H9 (cell line): ENCODE data around the gene RADX. TPM values are rescaled to one million over a fixed set of nuclear protein-coding genes. Genes with fewer than 3 reads are reported as not detected.

Experiments used
- DNase-seq: peaks from one replicate; pipeline ENCODE4 v3.0.0-alpha.2; 2017
- H2AFZ ChIP-seq: one replicate; pipeline ENCODE4 v1.6.1; 2013; ENCODE audit warnings: mild to moderate bottlenecking, low read length, control low read depth, moderate library complexity
- H2AK5ac ChIP-seq: 2 replicates; pipeline ENCODE4 v1.6.1; 2013; ENCODE audit warnings: low read length, control low read depth, mixed read lengths; ENCODE audit not compliant: insufficient read length
- H2BK120ac ChIP-seq: one replicate; pipeline ENCODE4 v1.6.1; 2013; ENCODE audit warnings: low read depth, mild to moderate bottlenecking, low read length, control low read depth, inconsistent platforms; ENCODE audit not compliant: poor library complexity, severe bottlenecking
- H2BK12ac ChIP-seq: 2 replicates; pipeline ENCODE4 v1.6.1; 2013; ENCODE audit warnings: low read length, control low read depth, mixed read lengths, low read depth; ENCODE audit not compliant: insufficient read length
- H2BK15ac ChIP-seq: 2 replicates; pipeline ENCODE4 v1.6.1; 2013; ENCODE audit warnings: low read depth, low read length, control low read depth
- H2BK20ac ChIP-seq: one replicate; pipeline ENCODE4 v1.6.1; 2013; ENCODE audit warnings: low read depth, mild to moderate bottlenecking, low read length, control low read depth, inconsistent platforms; ENCODE audit not compliant: poor library complexity, severe bottlenecking
- H2BK5ac ChIP-seq: 2 replicates; pipeline ENCODE4 v1.6.1; 2013; ENCODE audit warnings: low read length, control low read depth, mixed read lengths; ENCODE audit not compliant: insufficient read length
- H3K14ac ChIP-seq: 2 replicates; pipeline ENCODE4 v1.6.1; 2013; ENCODE audit warnings: low read length, control low read depth; ENCODE audit not compliant: insufficient read depth
- H3K18ac ChIP-seq: 2 replicates; pipeline ENCODE4 v1.6.1; 2013; ENCODE audit warnings: low read depth, mild to moderate bottlenecking, mixed read lengths, low read length, control low read depth; ENCODE audit not compliant: insufficient read length
- H3K23ac ChIP-seq: 2 replicates; pipeline ENCODE4 v1.6.1; 2013; ENCODE audit warnings: low read length, control low read depth, mixed read lengths, low read depth; ENCODE audit not compliant: insufficient read length
- H3K23me2 ChIP-seq: 2 replicates; pipeline ENCODE4 v1.6.1; 2013; ENCODE audit warnings: low read depth, mild to moderate bottlenecking, mixed read lengths, low read length, control low read depth; ENCODE audit not compliant: insufficient read length, poor library complexity, severe bottlenecking
- H3K27ac ChIP-seq: 2 replicates; pipeline ENCODE4 v1.5.1; 2013; ENCODE audit warnings: low read length, control low read depth, mixed read lengths, low read depth; ENCODE audit not compliant: insufficient read length
- H3K27me3 ChIP-seq: 2 replicates; pipeline ENCODE4 v1.6.1; 2013; ENCODE audit warnings: low read length, control low read depth, inconsistent platforms; ENCODE audit not compliant: insufficient read depth
- H3K4ac ChIP-seq: 2 replicates; pipeline ENCODE4 v1.6.1; 2013; ENCODE audit warnings: low read depth, mild to moderate bottlenecking, control low read depth, inconsistent platforms, low read length, moderate library complexity
- H3K4me1 ChIP-seq: 2 replicates; pipeline ENCODE4 v1.6.1; 2013; ENCODE audit warnings: low read length, control low read depth, inconsistent platforms; ENCODE audit not compliant: insufficient read depth
- H3K4me2 ChIP-seq: 2 replicates; pipeline ENCODE4 v1.6.1; 2013; ENCODE audit warnings: low read length, control low read depth, mixed read lengths; ENCODE audit not compliant: insufficient read length, insufficient read depth
- H3K56ac ChIP-seq: 2 replicates; pipeline ENCODE4 v1.6.1; 2013; ENCODE audit warnings: low read depth, mild to moderate bottlenecking, mixed read lengths, low read length, control low read depth; ENCODE audit not compliant: insufficient read length
- H3K79me1 ChIP-seq: 2 replicates; pipeline ENCODE4 v1.6.1; 2013; ENCODE audit warnings: low read depth, mild to moderate bottlenecking, moderate library complexity, low read length, control low read depth, inconsistent platforms; ENCODE audit not compliant: insufficient read depth, poor library complexity, severe bottlenecking
- H3K79me2 ChIP-seq: 2 replicates; pipeline ENCODE4 v1.6.1; 2013; ENCODE audit warnings: low read length, control low read depth, inconsistent platforms; ENCODE audit not compliant: insufficient read depth
- H3K9ac ChIP-seq: 2 replicates; pipeline ENCODE4 v1.6.1; 2013; ENCODE audit warnings: low read length, control low read depth, mixed read lengths; ENCODE audit not compliant: insufficient read length; ENCODE audit errors: extremely low read depth
- H3K9me3 ChIP-seq: one replicate; pipeline ENCODE4 v1.6.1; 2013; ENCODE audit warnings: low read depth, low read length, inconsistent platforms; ENCODE audit not compliant: control insufficient read depth
- H3T11ph ChIP-seq: one replicate; pipeline ENCODE4 v1.6.1; 2013; ENCODE audit warnings: mild to moderate bottlenecking, low read length, control low read depth, inconsistent platforms
- H4K20me1 ChIP-seq: one replicate; pipeline ENCODE4 v1.6.1; 2013; ENCODE audit not compliant: control insufficient read depth, insufficient read length, insufficient read depth
- H4K5ac ChIP-seq: 2 replicates; pipeline ENCODE4 v1.6.1; 2013; ENCODE audit warnings: low read depth, mild to moderate bottlenecking, mixed read lengths, low read length, control low read depth; ENCODE audit not compliant: insufficient read length
- H4K8ac ChIP-seq: replicated peaks from 2 replicates; pipeline ENCODE4 v1.6.1; 2013; ENCODE audit warnings: low read length, control low read depth, mixed read lengths, low read depth; ENCODE audit not compliant: insufficient read length
- H4K91ac ChIP-seq: 2 replicates; pipeline ENCODE4 v1.6.1; 2013; ENCODE audit warnings: low read depth, mild to moderate bottlenecking, moderate library complexity, mixed read lengths, low read length, control low read depth; ENCODE audit not compliant: insufficient read length
- H3K27ac Mint-ChIP-seq, 3 experiments: 2 replicates in 2 of 3; 3 replicates in 1 of 3; pipeline ENCODE4 v1.8.0; 2020 to 2021; ENCODE audit warnings: mixed read lengths in 3 of 3, mild to moderate bottlenecking in 1 of 3, moderate library complexity in 1 of 3
- H3K27me3 Mint-ChIP-seq: 2 replicates; pipeline ENCODE4 v1.8.0; 2021; ENCODE audit warnings: low read depth, mild to moderate bottlenecking, moderate library complexity, mixed read lengths
- H3K36me3 Mint-ChIP-seq, 3 experiments: 2 replicates in 2 of 3; 3 replicates in 1 of 3; pipeline ENCODE4 v1.8.0; 2020 to 2021; ENCODE audit warnings: low read depth in 3 of 3, mixed read lengths in 3 of 3; ENCODE audit not compliant: insufficient read depth in 1 of 3
- H3K4me1 Mint-ChIP-seq, 2 experiments: 2 replicates each; pipeline ENCODE4 v1.8.0; 2020; ENCODE audit warnings: mixed read lengths in 2 of 2
- H3K4me3 Mint-ChIP-seq, 2 experiments: 2 replicates in 1 of 2; 3 replicates in 1 of 2; pipeline ENCODE4 v1.8.0; 2020 to 2021; ENCODE audit warnings: mild to moderate bottlenecking in 2 of 2, mixed read lengths in 2 of 2, moderate library complexity in 1 of 2
- H3K9me3 Mint-ChIP-seq, 2 experiments: 2 replicates in 1 of 2; 3 replicates in 1 of 2; pipeline ENCODE4 v1.8.0; 2020; ENCODE audit warnings: mild to moderate bottlenecking in 2 of 2, mixed read lengths in 2 of 2, moderate library complexity in 1 of 2
- WGBS: extraction: QIAGEN DNeasy Blood & Tissue Kit; methylation state at CpG from one replicate; pipeline ENCODE4 v1.1.7; 2013; ENCODE audit warnings: missing lambda C conversion rate, low lambda C conversion rate, mixed read lengths; ENCODE audit not compliant: insufficient read length; ENCODE audit errors: extremely low coverage; 5-methylcytosine and 5-hydroxymethylcytosine counted together
- total RNA-seq: library from RNA; stranded (reverse); gene quantifications from 2 replicates; pipeline ENCODE4 v1.2.1, GENCODE V29; 2021
- TF ChIP-seq, protein P1 (sequence below): fragments of 200-600 bp; sonication (generic); conservative IDR thresholded peaks from 3 replicates; pipeline ENCODE4 v1.8.0; 2021; ENCODE audit warnings: antibody characterized with exemption, mild to moderate bottlenecking

RADX gene
- total RNA-seq, 1 experiment from 2014 or later: 1.5 TPM

DNA sequence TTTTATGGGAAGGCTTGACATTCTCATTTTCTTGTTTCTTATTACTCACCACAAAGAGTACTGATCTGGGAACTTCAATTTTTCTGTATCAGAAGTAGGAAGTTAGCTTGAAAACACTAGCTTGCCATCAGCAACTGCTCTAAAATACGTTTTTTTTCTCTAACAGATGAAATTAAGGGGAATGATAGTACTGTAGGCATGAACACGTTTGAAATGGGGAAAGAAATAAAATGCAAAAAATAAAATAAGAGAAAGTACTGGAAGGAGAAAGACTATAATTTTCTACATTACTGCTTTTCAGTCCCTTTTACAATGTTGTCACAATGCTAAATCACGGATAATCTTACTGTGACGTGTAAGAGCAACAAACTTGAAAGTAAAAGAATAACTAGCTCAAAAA is 1.5 kb downstream of the RADX start:
- no peaks in the 10 kb centered on the region for H3K79me2 ChIP-seq
- H4K20me1 ChIP-seq: no peaks in the 10 kb centered on the region
- no peak overlapping the region for H2BK120ac ChIP-seq
- H2BK12ac ChIP-seq: no peak overlapping the region
- H3K56ac ChIP-seq: no peak overlapping the region
- WGBS: no CpG with 5 or more reads among the region's 4 CpGs
- H2AFZ ChIP-seq: no peak overlapping the region
- TF ChIP-seq, protein P1, sequence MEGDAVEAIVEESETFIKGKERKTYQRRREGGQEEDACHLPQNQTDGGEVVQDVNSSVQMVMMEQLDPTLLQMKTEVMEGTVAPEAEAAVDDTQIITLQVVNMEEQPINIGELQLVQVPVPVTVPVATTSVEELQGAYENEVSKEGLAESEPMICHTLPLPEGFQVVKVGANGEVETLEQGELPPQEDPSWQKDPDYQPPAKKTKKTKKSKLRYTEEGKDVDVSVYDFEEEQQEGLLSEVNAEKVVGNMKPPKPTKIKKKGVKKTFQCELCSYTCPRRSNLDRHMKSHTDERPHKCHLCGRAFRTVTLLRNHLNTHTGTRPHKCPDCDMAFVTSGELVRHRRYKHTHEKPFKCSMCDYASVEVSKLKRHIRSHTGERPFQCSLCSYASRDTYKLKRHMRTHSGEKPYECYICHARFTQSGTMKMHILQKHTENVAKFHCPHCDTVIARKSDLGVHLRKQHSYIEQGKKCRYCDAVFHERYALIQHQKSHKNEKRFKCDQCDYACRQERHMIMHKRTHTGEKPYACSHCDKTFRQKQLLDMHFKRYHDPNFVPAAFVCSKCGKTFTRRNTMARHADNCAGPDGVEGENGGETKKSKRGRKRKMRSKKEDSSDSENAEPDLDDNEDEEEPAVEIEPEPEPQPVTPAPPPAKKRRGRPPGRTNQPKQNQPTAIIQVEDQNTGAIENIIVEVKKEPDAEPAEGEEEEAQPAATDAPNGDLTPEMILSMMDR: no peak
- H3K4me3 Mint-ChIP-seq: peak overlapping the region in 1 of 2 experiments; percentile 93; a peak in 3 of 5 replicates
- H3K27ac ChIP-seq: no peak overlapping the region
- H3K23ac ChIP-seq: no peak overlapping the region
- no peak overlapping the region for H4K8ac ChIP-seq
- peaks cover 4% of the 10 kb centered on the region for H3K23me2 ChIP-seq
- H2BK15ac ChIP-seq: no peak overlapping the region
- peaks cover 0 to 63% of the 10 kb centered on the region in 2 experiments; a peak in 2 of 5 replicates for H3K9me3 Mint-ChIP-seq
- no peak overlapping the region for H3K4me2 ChIP-seq
- H3K27me3 Mint-ChIP-seq: peaks cover 28% of the 10 kb centered on the region
- no peak overlapping the region for H4K91ac ChIP-seq
- no peaks in the 10 kb centered on the region for H3K27me3 ChIP-seq
- no peak overlapping the region for H3T11ph ChIP-seq
- no peak overlapping the region for H3K9ac ChIP-seq
- DNase-seq: no peak
- no peak overlapping the region for H2BK20ac ChIP-seq
- H3K18ac ChIP-seq: no peak overlapping the region
- no peaks in the 10 kb centered on the region; a peak in 1 of 7 replicates for H3K36me3 Mint-ChIP-seq
- no peak overlapping the region for H3K4ac ChIP-seq
- H3K4me1 Mint-ChIP-seq: peaks cover 10 to 17% of the 10 kb centered on the region in 2 experiments
- no peaks in the 10 kb centered on the region for H3K9me3 ChIP-seq
- no peak overlapping the region for H2BK5ac ChIP-seq
- no peaks in the 10 kb centered on the region for H3K79me1 ChIP-seq
- H2AK5ac ChIP-seq: no peak overlapping the region
- H4K5ac ChIP-seq: no peak overlapping the region
- H3K27ac Mint-ChIP-seq: no peak overlapping the region
- H3K4me1 ChIP-seq: no peaks in the 10 kb centered on the region
- no peak overlapping the region for H3K14ac ChIP-seq
